Endothelial cell (in vitro differentiated cells): ENCODE measurements around the gene HYCC2. TPM values are rescaled to one million over a fixed set of nuclear protein-coding genes. Genes with fewer than 3 reads are reported as not detected.
"Not testable (repeated sequence)": the region's sequence is repeated elsewhere in the genome, so short reads cannot be mapped to it uniquely, and the experiment has no call there.

Experiments
- DNase-seq: peaks from one replicate; pipeline ENCODE4 v3.0.0; 2021; ENCODE audit warnings: low spot score
- H3K27ac Mint-ChIP-seq: one replicate; pipeline ENCODE4 v1.8.0; 2021; ENCODE audit warnings: mixed read lengths, inconsistent platforms; ENCODE audit not compliant: unreplicated experiment
- H3K27me3 Mint-ChIP-seq: one replicate; pipeline ENCODE4 v1.8.0; 2021; ENCODE audit warnings: mild to moderate bottlenecking, moderate library complexity, mixed read lengths, inconsistent platforms; ENCODE audit not compliant: unreplicated experiment
- H3K36me3 Mint-ChIP-seq: one replicate; pipeline ENCODE4 v1.8.0; 2021; ENCODE audit warnings: mild to moderate bottlenecking, low read depth, mixed read lengths, inconsistent platforms; ENCODE audit not compliant: unreplicated experiment
- H3K4me1 Mint-ChIP-seq: one replicate; pipeline ENCODE4 v1.8.0; 2021; ENCODE audit warnings: mild to moderate bottlenecking, mixed read lengths, inconsistent platforms; ENCODE audit not compliant: unreplicated experiment
- H3K4me3 Mint-ChIP-seq: one replicate; pipeline ENCODE4 v1.8.0; 2021; ENCODE audit warnings: mild to moderate bottlenecking, mixed read lengths, inconsistent platforms; ENCODE audit not compliant: unreplicated experiment
- H3K9me3 Mint-ChIP-seq: one replicate; pipeline ENCODE4 v1.8.0; 2021; ENCODE audit warnings: mixed read lengths, inconsistent platforms; ENCODE audit not compliant: unreplicated experiment
- long read RNA-seq: library from polyadenylated mRNA; unstranded; transcript quantifications from one replicate; pipeline ENCODE4 v2.0.0, GENCODE V29; 2020; ENCODE audit not compliant: unreplicated experiment
- total RNA-seq: library from RNA; stranded (reverse); fragmentation: NEBNext Ultra II Directional; extraction: Animal tissue kit (Norgen Biotek cat#: 25700); gene quantifications from one replicate; pipeline ENCODE4 v1.2.1, GENCODE V29; 2021; ENCODE audit not compliant: unreplicated experiment
- TF ChIP-seq, protein P1 (sequence below): fragments of 200-600 bp; sonication (generic); IDR thresholded peaks from one replicate; pipeline ENCODE4 v1.5.0; 2021; ENCODE audit warnings: antibody characterized with exemption; ENCODE audit not compliant: unreplicated experiment

Gene HYCC2
- total RNA-seq, result 25.1 TPM
- long read RNA-seq, full-length matches to known transcripts, result 1 of 5 reads
- long read RNA-seq, partial matches to known transcripts, result 0 of 5 reads
- long read RNA-seq, other reads (novel, unspliced or antisense), result 4 of 5 reads

- Mint-ChIP-seq H3K4me3 (peak within 1 kb of the TSS; percentile 100), H3K27me3 (peaks cover 3% of the 10 kb centered on the region), H3K36me3 (peaks cover 5% of the 10 kb centered on the region), H3K27ac (peak within 1 kb of the TSS; percentile 97), H3K9me3 (no peaks in the 10 kb centered on the region), H3K4me1 (peaks cover 35% of the 10 kb centered on the region)
- TF ChIP-seq, protein P1, sequence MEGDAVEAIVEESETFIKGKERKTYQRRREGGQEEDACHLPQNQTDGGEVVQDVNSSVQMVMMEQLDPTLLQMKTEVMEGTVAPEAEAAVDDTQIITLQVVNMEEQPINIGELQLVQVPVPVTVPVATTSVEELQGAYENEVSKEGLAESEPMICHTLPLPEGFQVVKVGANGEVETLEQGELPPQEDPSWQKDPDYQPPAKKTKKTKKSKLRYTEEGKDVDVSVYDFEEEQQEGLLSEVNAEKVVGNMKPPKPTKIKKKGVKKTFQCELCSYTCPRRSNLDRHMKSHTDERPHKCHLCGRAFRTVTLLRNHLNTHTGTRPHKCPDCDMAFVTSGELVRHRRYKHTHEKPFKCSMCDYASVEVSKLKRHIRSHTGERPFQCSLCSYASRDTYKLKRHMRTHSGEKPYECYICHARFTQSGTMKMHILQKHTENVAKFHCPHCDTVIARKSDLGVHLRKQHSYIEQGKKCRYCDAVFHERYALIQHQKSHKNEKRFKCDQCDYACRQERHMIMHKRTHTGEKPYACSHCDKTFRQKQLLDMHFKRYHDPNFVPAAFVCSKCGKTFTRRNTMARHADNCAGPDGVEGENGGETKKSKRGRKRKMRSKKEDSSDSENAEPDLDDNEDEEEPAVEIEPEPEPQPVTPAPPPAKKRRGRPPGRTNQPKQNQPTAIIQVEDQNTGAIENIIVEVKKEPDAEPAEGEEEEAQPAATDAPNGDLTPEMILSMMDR, result no peak
- peak; percentile 89 for DNase-seq
Observed at GRCh38 chr2:201071479-201072200, at the start of gene HYCC2, which contains the start of gene NDUFB3. HYCC2 (minus strand) TSS chr2:201071671; CDS start chr2:201024009, 47,662 bp downstream. NDUFB3 (plus strand) TSS chr2:201072001; CDS start chr2:201078883, 6,882 bp downstream.

- DNase-seq, result no peak
- Mint-ChIP-seq H3K4me3 (peak overlapping the region; percentile 93), H3K27me3 (no peaks in the 10 kb centered on the region), H3K9me3 (no peaks in the 10 kb centered on the region), H3K4me1 (peaks cover 62% of the 10 kb centered on the region), H3K27ac (peak overlapping the region; percentile 28), H3K36me3 (peaks cover 38% of the 10 kb centered on the region)
- TF ChIP-seq, protein P1, result no peak
Observed at GRCh38 chr2:201118961-201119854, 47.7 kb upstream of the HYCC2 start.

GRCh38 chr2:201118121-201118960 is 46.9 kb upstream of the HYCC2 start:
- H3K9me3 Mint-ChIP-seq, result no peaks in the 10 kb centered on the region

GRCh38 chr2:201117735-201118094 is 46.2 kb upstream of the HYCC2 start:
- Mint-ChIP-seq H3K36me3 (peaks cover 32% of the 10 kb centered on the region), H3K4me1 (peaks cover 51% of the 10 kb centered on the region), H3K27ac (peak overlapping the region; percentile 93), H3K4me3 (peak overlapping the region; percentile 93)
- DNase-seq, H3K27me3 Mint-ChIP-seq, H3K9me3 Mint-ChIP-seq: not testable (repeated sequence)

More at GRCh38 chr2:201118121-201118960, 46.9 kb upstream of the HYCC2 start:
- TF ChIP-seq, protein P1, result peak; percentile 28
- peak overlapping the region; percentile 93 for H3K4me3 Mint-ChIP-seq
- peaks cover 57% of the 10 kb centered on the region for H3K4me1 Mint-ChIP-seq
- DNase-seq, result peak; percentile 73
- H3K36me3 Mint-ChIP-seq, result peaks cover 38% of the 10 kb centered on the region
- H3K27ac Mint-ChIP-seq, result peak overlapping the region; percentile 93
- H3K27me3 Mint-ChIP-seq, result no peaks in the 10 kb centered on the region
